Prostate gland (tissue), 2 donors: ENCODE measurements around the gene TGIF1. TPM values are rescaled to one million over a fixed set of nuclear protein-coding genes. Genes with fewer than 3 reads are reported as not detected.
"Not testable (repeated sequence)": the region's sequence is repeated elsewhere in the genome, so short reads cannot be mapped to it uniquely, and the experiment has no call there.

ENCODE experiments used
- DNase-seq: peaks from one replicate; pipeline ENCODE4 v3.0.0-alpha.2; 2019; ENCODE audit warnings: low spot score
- H3K27ac ChIP-seq, 2 donors: fragments of 200-600 bp; sonication (generic); 2 replicates each; pipeline ENCODE4 v1.5.1; 2017 to 2019
- H3K27me3 ChIP-seq: fragments of 200-600 bp; sonication (generic); replicated peaks from 2 replicates; pipeline ENCODE4 v1.5.1; 2019; ENCODE audit not compliant: insufficient read depth
- H3K36me3 ChIP-seq, 2 donors: fragments of 200-600 bp; sonication (generic); 1 replicate in 1 of 2; 2 replicates in 1 of 2; pipeline versions ENCODE4 v1.5.1 to v1.8.1; 2017 to 2019
- H3K4me1 ChIP-seq: fragments of 200-600 bp; sonication (generic); replicated peaks from 2 replicates; pipeline ENCODE4 v1.5.1; 2019
- H3K4me3 ChIP-seq, 2 donors: fragments of 200-600 bp; sonication (generic); 2 replicates each; pipeline ENCODE4 v1.5.1; 2017 to 2019
- H3K9me3 ChIP-seq: fragments of 200-600 bp; sonication (generic); 2 replicates; pipeline ENCODE4 v1.5.1; 2017
- POLR2A ChIP-seq: fragments of 450-650 bp; IDR thresholded peaks from one replicate; pipeline ENCODE4 v1.6.1; 2016; ENCODE audit warnings: antibody characterized with exemption, mild to moderate bottlenecking
- POLR2AphosphoS5 ChIP-seq: sonication (generic); formaldehyde crosslinking; IDR thresholded peaks from one replicate; pipeline ENCODE4 v1.6.1; 2017; ENCODE audit warnings: antibody characterized with exemption
- WGBS: methylation state at CpG from one replicate; pipeline ENCODE4 v1.1.5; 2018; 5-methylcytosine and 5-hydroxymethylcytosine counted together
- intact Hi-C: fragments of 100-400 bp; cut with DNase I; formaldehyde crosslinking; loops from one replicate; pipeline ENCODE4 v1.14.2; 2022
- total RNA-seq, 2 donors: library from RNA; depleted of rRNA; stranded (reverse); fragments of >200 nt; gene quantifications; one replicate each; pipeline ENCODE4 v1.1.0, GENCODE V29; 2016
- TF ChIP-seq, protein P1 (sequence below), 4 experiments: fragments of 200-600 bp in 2 of 4; fragments of 450-650 bp in 2 of 4; sonication (generic) in 2 of 4; IDR thresholded peaks; 1 replicate in 3 of 4; 2 replicates in 1 of 4; pipeline ENCODE4 v1.5.1; 2016 to 2019; ENCODE audit warnings: antibody characterized with exemption in 4 of 4, mild to moderate bottlenecking in 2 of 4, moderate library complexity in 2 of 4

The TGIF1 gene
- total RNA-seq, 2 donors from 2014 or later, result 124 to 151 TPM

DNA sequence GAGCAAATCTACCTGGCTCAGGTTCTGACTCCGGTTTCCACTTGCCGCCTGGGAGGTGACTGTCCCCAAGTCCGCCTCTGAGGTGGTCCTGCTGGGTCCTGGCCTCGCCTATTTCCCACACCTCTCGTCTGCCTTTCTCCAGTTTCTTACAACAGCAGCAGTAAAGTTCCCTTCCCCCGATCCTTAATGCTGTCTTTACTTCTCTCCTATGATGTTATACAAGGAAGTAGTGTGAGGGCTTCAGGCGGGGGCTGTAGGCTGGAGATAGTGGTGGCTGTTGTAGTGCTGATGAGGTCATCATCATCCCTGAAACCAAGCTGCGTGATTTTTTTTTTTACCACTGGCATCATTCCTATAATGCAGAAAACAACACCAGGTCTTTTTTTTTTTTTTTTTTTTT is 18.9 kb downstream of the TGIF1 start:
- no peak overlapping the region for H3K27ac ChIP-seq
- no peak for DNase-seq
- no peaks in the 10 kb centered on the region for H3K4me1 ChIP-seq
- 89% methylated on average over 8 of the region's 8 CpGs for WGBS
- H3K27me3 ChIP-seq, result no peaks in the 10 kb centered on the region
- no peak for TF ChIP-seq POLR2A
- no peak for TF ChIP-seq POLR2AphosphoS5
- TF ChIP-seq, protein P1, sequence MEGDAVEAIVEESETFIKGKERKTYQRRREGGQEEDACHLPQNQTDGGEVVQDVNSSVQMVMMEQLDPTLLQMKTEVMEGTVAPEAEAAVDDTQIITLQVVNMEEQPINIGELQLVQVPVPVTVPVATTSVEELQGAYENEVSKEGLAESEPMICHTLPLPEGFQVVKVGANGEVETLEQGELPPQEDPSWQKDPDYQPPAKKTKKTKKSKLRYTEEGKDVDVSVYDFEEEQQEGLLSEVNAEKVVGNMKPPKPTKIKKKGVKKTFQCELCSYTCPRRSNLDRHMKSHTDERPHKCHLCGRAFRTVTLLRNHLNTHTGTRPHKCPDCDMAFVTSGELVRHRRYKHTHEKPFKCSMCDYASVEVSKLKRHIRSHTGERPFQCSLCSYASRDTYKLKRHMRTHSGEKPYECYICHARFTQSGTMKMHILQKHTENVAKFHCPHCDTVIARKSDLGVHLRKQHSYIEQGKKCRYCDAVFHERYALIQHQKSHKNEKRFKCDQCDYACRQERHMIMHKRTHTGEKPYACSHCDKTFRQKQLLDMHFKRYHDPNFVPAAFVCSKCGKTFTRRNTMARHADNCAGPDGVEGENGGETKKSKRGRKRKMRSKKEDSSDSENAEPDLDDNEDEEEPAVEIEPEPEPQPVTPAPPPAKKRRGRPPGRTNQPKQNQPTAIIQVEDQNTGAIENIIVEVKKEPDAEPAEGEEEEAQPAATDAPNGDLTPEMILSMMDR (IDR thresholded peaks at IDR 0.05), result no peak
- no peaks in the 10 kb centered on the region for H3K9me3 ChIP-seq
- H3K4me3 ChIP-seq, result no peak overlapping the region
- no peaks in the 10 kb centered on the region for H3K36me3 ChIP-seq
- intact Hi-C loops, result no loop called here

DNA sequence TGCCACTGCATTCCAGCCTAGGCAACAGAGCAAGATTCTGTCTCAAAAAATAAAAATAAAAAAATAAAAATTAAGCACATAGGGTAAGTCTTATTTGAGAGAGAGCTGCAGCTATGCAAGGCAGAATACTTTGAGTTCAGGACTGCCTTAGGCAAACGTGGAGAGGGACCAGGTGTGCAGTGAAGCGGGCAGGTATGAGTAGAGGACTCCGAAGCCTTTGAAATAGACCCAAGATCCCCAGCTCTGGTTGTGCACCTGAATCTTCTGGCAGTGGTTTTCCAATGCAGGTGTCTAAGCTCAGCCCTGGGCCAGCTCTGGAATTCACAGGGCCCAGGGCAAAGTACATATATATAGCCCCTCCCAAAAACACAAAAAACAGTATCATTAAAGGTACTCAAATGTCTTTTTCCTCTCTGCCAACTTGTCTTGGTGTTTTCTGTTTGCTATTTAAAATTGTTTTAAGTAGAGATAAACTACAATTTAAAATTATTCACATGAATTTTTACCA is 21.2 kb downstream of the TGIF1 start:
- WGBS, result 50% methylated on average over 3 of the region's 3 CpGs
- DNase-seq, result no peak
- intact Hi-C loops, result no loop called here
- Histone ChIP-seq H3K4me3 (no peak overlapping the region), H3K9me3 (no peaks in the 10 kb centered on the region), H3K36me3 (no peaks in the 10 kb centered on the region), H3K27ac (no peak overlapping the region), H3K4me1 (no peaks in the 10 kb centered on the region), H3K27me3 (no peaks in the 10 kb centered on the region)
- no peak for TF ChIP-seq POLR2A

GRCh38 chr18:3472121-3472520 is 22.1 kb downstream of the TGIF1 start:
- H3K4me3 ChIP-seq, DNase-seq, H3K27ac ChIP-seq, H3K36me3 ChIP-seq, H3K27me3 ChIP-seq, intact Hi-C loops, H3K4me1 ChIP-seq, H3K9me3 ChIP-seq: not testable (repeated sequence)
- 91% methylated on average over 3 of the region's 3 CpGs for WGBS

DNA sequence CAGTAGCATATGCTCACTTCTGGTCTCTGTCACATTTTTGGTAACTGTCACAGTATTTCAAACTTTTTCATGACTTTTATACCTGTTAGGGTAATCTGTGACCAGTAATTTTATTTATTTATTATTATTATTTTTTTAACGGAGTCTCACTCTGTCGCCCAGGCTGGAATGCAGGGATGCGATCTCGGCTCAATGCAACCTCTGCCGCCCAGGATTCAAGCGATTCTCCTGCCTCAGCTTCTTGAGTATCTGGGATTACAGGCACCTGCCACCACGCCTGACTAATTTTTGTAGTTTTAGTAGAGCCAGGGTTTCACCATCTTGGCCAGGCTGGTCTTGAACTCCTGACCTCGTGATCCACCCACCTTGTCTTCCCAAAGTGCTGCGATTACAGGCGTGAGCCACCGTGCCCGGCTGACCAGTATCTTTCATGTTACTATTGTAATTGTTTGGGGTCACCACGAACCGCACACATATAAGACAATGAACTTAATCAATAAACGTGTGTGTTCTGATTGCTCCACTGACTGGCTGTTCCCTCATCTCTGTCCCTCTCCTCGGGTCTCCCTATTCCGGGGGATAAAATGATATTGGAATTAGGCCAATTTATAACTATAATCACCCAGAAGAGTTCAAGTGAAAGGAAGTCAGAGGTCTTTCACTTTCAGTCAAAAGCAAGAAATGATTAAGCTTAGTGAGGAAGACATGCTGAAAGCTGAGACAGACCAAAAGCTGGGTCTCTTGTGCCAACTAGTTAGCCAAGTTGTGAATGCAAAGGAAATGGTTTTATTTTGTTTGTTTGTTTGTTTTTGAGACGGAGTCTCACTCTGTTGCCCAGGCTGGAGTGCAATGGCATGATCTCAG is 22.9 kb downstream of the TGIF1 start:
- Histone ChIP-seq H3K4me1 (no peaks in the 10 kb centered on the region), H3K9me3 (no peaks in the 10 kb centered on the region), H3K27me3 (no peaks in the 10 kb centered on the region), H3K4me3 (no peak overlapping the region), H3K27ac (no peak overlapping the region), H3K36me3 (no peaks in the 10 kb centered on the region)
- intact Hi-C loops, result no loop called here
- WGBS, result 87% methylated on average over 18 of the region's 18 CpGs
- TF ChIP-seq, protein P1 (IDR thresholded peaks at IDR 0.05), result no peak
- TF ChIP-seq POLR2A (no peak), POLR2AphosphoS5 (no peak)
- DNase-seq, result no peak

GRCh38 chr18:3478262-3478978 is 28.4 kb downstream of the TGIF1 start:
- Histone ChIP-seq H3K4me3 (no peak overlapping the region), H3K9me3 (no peaks in the 10 kb centered on the region), H3K27me3 (no peaks in the 10 kb centered on the region), H3K36me3 (no peaks in the 10 kb centered on the region), H3K27ac (no peak overlapping the region), H3K4me1 (no peaks in the 10 kb centered on the region)
- TF ChIP-seq, protein P1 (IDR thresholded peaks at IDR 0.05), result no peak
- no peak for TF ChIP-seq POLR2A
- no peak for TF ChIP-seq POLR2AphosphoS5
- intact Hi-C loops, result no loop called here
- WGBS, result 93% methylated on average over 8 of the region's 8 CpGs
- DNase-seq, result no peak
